GM23338 (cell line): ENCODE measurements around the gene KRT17.

ENCODE experiments used
- CTCF ChIP-seq, 2 experiments: fragments of 200-600 bp in 1 of 2; sonication (generic) in 1 of 2; conservative IDR thresholded peaks; 2 replicates each; pipeline versions ENCODE4 v1.5.1 to v1.6.1; 2016 to 2017; ENCODE audit warnings: antibody characterized with exemption in 2 of 2, low read depth in 2 of 2, mild to moderate bottlenecking in 2 of 2, moderate library complexity in 1 of 2
- EZH2phosphoT487 ChIP-seq: fragments of 200-600 bp; sonication (generic); IDR thresholded peaks from one replicate; pipeline ENCODE4 v1.8.1; 2018; ENCODE audit warnings: antibody characterized with exemption; ENCODE audit not compliant: unreplicated experiment
- JUNB ChIP-seq: IDR thresholded peaks from one replicate; pipeline ENCODE4 v1.6.1; 2016; ENCODE audit warnings: antibody characterized with exemption; ENCODE audit not compliant: unreplicated experiment
- POLR2AphosphoS5 ChIP-seq: IDR thresholded peaks from 2 replicates; pipeline ENCODE4 v1.6.1; 2016; ENCODE audit warnings: antibody characterized with exemption, low read depth

DNA sequence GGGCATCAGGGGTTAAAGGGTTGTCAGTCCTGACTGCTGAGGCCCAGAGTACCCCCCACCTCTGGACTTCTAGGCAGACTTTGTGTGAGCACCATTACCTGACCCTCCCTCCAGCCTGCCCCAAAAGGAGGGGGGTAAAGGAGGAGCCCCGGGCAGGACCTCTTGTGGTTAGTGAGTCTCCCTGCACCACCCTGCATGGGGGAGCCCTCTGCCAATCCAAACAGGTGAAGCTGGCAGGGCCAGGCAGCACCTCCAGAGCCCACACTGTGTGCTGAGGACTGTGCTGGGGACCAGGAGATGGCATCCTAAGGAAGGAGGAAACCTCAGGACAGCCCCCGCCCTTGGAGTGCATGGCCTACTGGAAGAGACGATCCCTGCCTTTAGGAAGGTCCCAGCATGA, 35.1 kb downstream of the KRT17 start:
- TF ChIP-seq CTCF (conservative IDR thresholded peaks at IDR 0.05; ENCODE audit: low read depth in 2 of 2), result no peak
- TF ChIP-seq POLR2AphosphoS5, result no peak
- no peak for TF ChIP-seq JUNB
- TF ChIP-seq EZH2phosphoT487, result no peak
